ENCODE data around the gene ARHGEF12. TPM values are rescaled to one million over a fixed set of nuclear protein-coding genes. Genes with fewer than 3 reads are reported as not detected.

ARHGEF12 gene
- polyA plus RNA-seq, 3 donors, result 0.25 to 0.87 (median 0.27) TPM

DNA sequence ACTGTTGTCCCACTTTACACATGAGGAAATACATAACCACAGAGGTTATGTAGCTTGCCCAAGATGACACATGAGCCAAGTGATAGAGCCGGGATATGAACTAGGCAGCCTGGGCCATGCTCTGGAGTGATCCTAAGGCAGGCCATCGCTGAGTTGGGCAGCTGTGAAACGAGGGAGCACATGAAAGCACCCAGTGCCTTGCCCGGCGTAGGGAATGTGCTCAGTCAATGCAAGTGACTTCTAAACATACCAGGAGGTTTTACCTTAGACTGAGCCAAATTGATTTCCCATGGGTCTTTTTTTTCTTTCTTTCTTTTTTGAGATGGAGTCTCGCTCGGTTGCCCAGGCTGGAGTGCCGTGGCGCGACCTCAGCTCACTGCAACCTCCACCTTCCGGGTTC, 185.8 kb downstream of the ARHGEF12 start:
- no peak overlapping the region for H3K4me3 ChIP-seq (replicated peaks in 1 of 3; ENCODE audit: low read depth in 2 of 3, low read length in 3 of 3)
- peaks cover 20 to 35% (median 21%) of the 10 kb centered on the region in 3 donors for H3K27me3 Mint-ChIP-seq (ENCODE audit: low read depth in 3 of 3)

DNA sequence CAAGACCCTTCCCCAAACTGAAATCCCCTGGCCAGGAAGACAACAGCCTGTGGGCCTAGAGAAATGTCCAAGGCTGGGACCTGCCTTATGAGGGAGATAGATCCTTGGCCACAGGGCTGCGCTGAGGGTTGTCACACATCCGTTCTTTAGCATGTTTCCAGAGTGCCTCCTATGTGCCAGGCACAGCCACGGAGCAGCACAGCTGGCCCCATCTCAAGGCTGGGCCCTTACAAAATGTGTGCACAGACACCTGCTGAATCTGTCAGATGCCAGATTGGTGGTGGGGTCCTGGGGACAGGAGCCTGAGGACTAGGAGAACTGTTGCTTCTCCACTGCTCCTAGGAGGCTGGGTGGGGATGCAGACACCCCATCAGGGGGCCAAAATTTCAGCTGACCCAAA, 186.5 kb downstream of the ARHGEF12 start:
- H4K20me1 ChIP-seq (ENCODE audit: insufficient read depth, low read length), result no peaks in the 10 kb centered on the region
- peaks cover 0 to 6% of the 10 kb centered on the region in 2 donors for H3K27me3 ChIP-seq (ENCODE audit: control insufficient read depth in 2 of 2, insufficient read depth in 2 of 2, low read length in 2 of 2)
- H3K4me3 Mint-ChIP-seq, result no peak overlapping the region
- H2AFZ ChIP-seq (ENCODE audit: insufficient read depth, low read depth, low read length, poor library complexity, severe bottlenecking), result no peak overlapping the region
- no peaks in the 10 kb centered on the region for H3K36me3 Mint-ChIP-seq
- H3K27me3 Mint-ChIP-seq (ENCODE audit: low read depth in 3 of 3), result peaks cover 17 to 33% (median 17%) of the 10 kb centered on the region in 3 donors
- H3K4me1 Mint-ChIP-seq, result no peaks in the 10 kb centered on the region
- WGBS (ENCODE audit: insufficient coverage), result 82% methylated on average over 3 of the region's 3 CpGs
- no peak overlapping the region for H3K4me2 ChIP-seq (replicated peaks; ENCODE audit: extremely low read depth, low read length, poor library complexity, severe bottlenecking)
- no peak overlapping the region for H3K9ac ChIP-seq (ENCODE audit: insufficient read depth, low read length, poor library complexity, severe bottlenecking)
- H3K4me3 ChIP-seq (replicated peaks in 1 of 3; ENCODE audit: low read depth in 2 of 3, low read length in 3 of 3), result no peak overlapping the region
- intact Hi-C loops (cut with micrococcal nuclease), result no loop called here
- H3K9me3 Mint-ChIP-seq, result no peaks in the 10 kb centered on the region
- H3K27ac Mint-ChIP-seq, result no peak overlapping the region
- no peak overlapping the region for H3K27ac ChIP-seq (ENCODE audit: low read depth in 1 of 2, low read length in 2 of 2)
- H3K9me3 ChIP-seq (replicated peaks in 1 of 2; ENCODE audit: control insufficient read depth in 1 of 2, insufficient read depth in 1 of 2, low read length in 2 of 2), result no peaks in the 10 kb centered on the region
- TF ChIP-seq, protein P1, sequence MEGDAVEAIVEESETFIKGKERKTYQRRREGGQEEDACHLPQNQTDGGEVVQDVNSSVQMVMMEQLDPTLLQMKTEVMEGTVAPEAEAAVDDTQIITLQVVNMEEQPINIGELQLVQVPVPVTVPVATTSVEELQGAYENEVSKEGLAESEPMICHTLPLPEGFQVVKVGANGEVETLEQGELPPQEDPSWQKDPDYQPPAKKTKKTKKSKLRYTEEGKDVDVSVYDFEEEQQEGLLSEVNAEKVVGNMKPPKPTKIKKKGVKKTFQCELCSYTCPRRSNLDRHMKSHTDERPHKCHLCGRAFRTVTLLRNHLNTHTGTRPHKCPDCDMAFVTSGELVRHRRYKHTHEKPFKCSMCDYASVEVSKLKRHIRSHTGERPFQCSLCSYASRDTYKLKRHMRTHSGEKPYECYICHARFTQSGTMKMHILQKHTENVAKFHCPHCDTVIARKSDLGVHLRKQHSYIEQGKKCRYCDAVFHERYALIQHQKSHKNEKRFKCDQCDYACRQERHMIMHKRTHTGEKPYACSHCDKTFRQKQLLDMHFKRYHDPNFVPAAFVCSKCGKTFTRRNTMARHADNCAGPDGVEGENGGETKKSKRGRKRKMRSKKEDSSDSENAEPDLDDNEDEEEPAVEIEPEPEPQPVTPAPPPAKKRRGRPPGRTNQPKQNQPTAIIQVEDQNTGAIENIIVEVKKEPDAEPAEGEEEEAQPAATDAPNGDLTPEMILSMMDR (IDR thresholded peaks at IDR 0.05), result no peak
- no peaks in the 10 kb centered on the region for H3K4me1 ChIP-seq (ENCODE audit: control insufficient read depth in 1 of 2, insufficient read depth in 2 of 2, low read length in 2 of 2)
- no peaks in the 10 kb centered on the region for H3K36me3 ChIP-seq (replicated peaks in 1 of 2; ENCODE audit: control insufficient read depth in 1 of 2, insufficient read depth in 2 of 2, low read length in 2 of 2)
- H3K79me2 ChIP-seq (ENCODE audit: insufficient read depth, low read length), result no peaks in the 10 kb centered on the region
- DNase-seq, result no peak

More for the DNA sequence above, 185.8 kb downstream of the ARHGEF12 start:
- H4K20me1 ChIP-seq (ENCODE audit: insufficient read depth, low read length), result no peaks in the 10 kb centered on the region
- no peaks in the 10 kb centered on the region for H3K79me2 ChIP-seq (ENCODE audit: insufficient read depth, low read length)
- 94% methylated on average over 9 of the region's 11 CpGs for WGBS (ENCODE audit: insufficient coverage)
- Mint-ChIP-seq H3K4me1 (no peaks in the 10 kb centered on the region), H3K9me3 (no peaks in the 10 kb centered on the region), H3K36me3 (no peaks in the 10 kb centered on the region), H3K4me3 (no peak overlapping the region), H3K27ac (no peak overlapping the region)
- TF ChIP-seq, protein P1 (IDR thresholded peaks at IDR 0.05), result no peak
- H2AFZ ChIP-seq (ENCODE audit: insufficient read depth, low read depth, low read length, poor library complexity, severe bottlenecking), result no peak overlapping the region
- H3K9me3 ChIP-seq (replicated peaks in 1 of 2; ENCODE audit: control insufficient read depth in 1 of 2, insufficient read depth in 1 of 2, low read length in 2 of 2), result no peaks in the 10 kb centered on the region
- intact Hi-C loops (cut with micrococcal nuclease), result no loop called here
- H3K4me1 ChIP-seq (ENCODE audit: control insufficient read depth in 1 of 2, insufficient read depth in 2 of 2, low read length in 2 of 2), result no peaks in the 10 kb centered on the region
- H3K36me3 ChIP-seq (replicated peaks in 1 of 2; ENCODE audit: control insufficient read depth in 1 of 2, insufficient read depth in 2 of 2, low read length in 2 of 2), result no peaks in the 10 kb centered on the region
- H3K9ac ChIP-seq (ENCODE audit: insufficient read depth, low read length, poor library complexity, severe bottlenecking), result no peak overlapping the region
- H3K27ac ChIP-seq (ENCODE audit: low read depth in 1 of 2, low read length in 2 of 2), result no peak overlapping the region
- no peak overlapping the region for H3K4me2 ChIP-seq (replicated peaks; ENCODE audit: extremely low read depth, low read length, poor library complexity, severe bottlenecking)
- peaks cover 0 to 10% of the 10 kb centered on the region in 2 donors for H3K27me3 ChIP-seq (ENCODE audit: control insufficient read depth in 2 of 2, insufficient read depth in 2 of 2, low read length in 2 of 2)
- no peak for DNase-seq
